ENCODE results near the gene MAGI2.

MAGI2 gene

GRCh38 chr7:78092331-78092730, 1361.1 kb downstream of the MAGI2 start:
- Histone ChIP-seq H3K79me2 (ENCODE audit: control insufficient read depth, low read length) (no peaks in the 10 kb centered on the region), H3F3A (ENCODE audit: control insufficient read depth, insufficient read depth) (no peaks in the 10 kb centered on the region), H3K27ac (ENCODE audit: low read depth, low read length) (no peak overlapping the region), H3K9me2 (replicated peaks; ENCODE audit: control insufficient read depth, low read length) (no peaks in the 10 kb centered on the region), H3K27me3 (ENCODE audit: control insufficient read depth, low read length) (peaks cover 23% of the 10 kb centered on the region; the same call in 1 of the 2 replicates), H3K4me3 (ENCODE audit: low read length) (no peak overlapping the region), H4K20me1 (ENCODE audit: control insufficient read depth, insufficient read depth, low read depth, low read length) (no peaks in the 10 kb centered on the region), H3K36me3 (ENCODE audit: control insufficient read depth, low read length) (no peaks in the 10 kb centered on the region), H3K4me2 (ENCODE audit: low read length) (no peak overlapping the region), H3K4me1 (ENCODE audit: control insufficient read depth, low read length) (no peaks in the 10 kb centered on the region), H3K9me3 (ENCODE audit: control insufficient read depth, insufficient read depth, low read length) (no peaks in the 10 kb centered on the region)
- TF ChIP-seq EZH2phosphoT487 (IDR thresholded peaks at IDR 0.05; ENCODE audit: borderline replicate concordance, low read length) (no peak), CTCF (IDR thresholded peaks at IDR 0.05; ENCODE audit: low read depth, low read length, poor library complexity, severe bottlenecking) (no peak)

GRCh38 chr7:78090616-78091015, 1362.9 kb downstream of the MAGI2 start:
- Histone ChIP-seq H3K27ac (ENCODE audit: low read depth, low read length) (no peak overlapping the region), H3K4me3 (ENCODE audit: low read length) (no peak overlapping the region), H3K9me3 (ENCODE audit: control insufficient read depth, insufficient read depth, low read length) (no peaks in the 10 kb centered on the region), H3F3A (ENCODE audit: control insufficient read depth, insufficient read depth) (no peaks in the 10 kb centered on the region), H3K4me1 (ENCODE audit: control insufficient read depth, low read length) (no peaks in the 10 kb centered on the region), H4K20me1 (ENCODE audit: control insufficient read depth, insufficient read depth, low read depth, low read length) (no peaks in the 10 kb centered on the region), H3K4me2 (ENCODE audit: low read length) (no peak overlapping the region), H3K27me3 (ENCODE audit: control insufficient read depth, low read length) (peaks cover 20% of the 10 kb centered on the region; the same call in 1 of the 2 replicates), H3K79me2 (ENCODE audit: control insufficient read depth, low read length) (no peaks in the 10 kb centered on the region), H3K9me2 (replicated peaks; ENCODE audit: control insufficient read depth, low read length) (no peaks in the 10 kb centered on the region), H3K36me3 (ENCODE audit: control insufficient read depth, low read length) (no peaks in the 10 kb centered on the region)
- TF ChIP-seq EZH2phosphoT487 (IDR thresholded peaks at IDR 0.05; ENCODE audit: borderline replicate concordance, low read length) = no peak
- no peak for TF ChIP-seq CTCF (IDR thresholded peaks at IDR 0.05; ENCODE audit: low read depth, low read length, poor library complexity, severe bottlenecking)

GRCh38 chr7:78083476-78084120, 1369.9 kb downstream of the MAGI2 start:
- no peaks in the 10 kb centered on the region for H3F3A ChIP-seq (ENCODE audit: control insufficient read depth, insufficient read depth)
- no peak overlapping the region for H3K4me2 ChIP-seq (ENCODE audit: low read length)
- H3K27me3 ChIP-seq (ENCODE audit: control insufficient read depth, low read length) = peaks cover 35% of the 10 kb centered on the region
- H3K79me2 ChIP-seq (ENCODE audit: control insufficient read depth, low read length) = no peaks in the 10 kb centered on the region
- no peaks in the 10 kb centered on the region for H3K36me3 ChIP-seq (ENCODE audit: control insufficient read depth, low read length)
- no peaks in the 10 kb centered on the region for H3K9me2 ChIP-seq (replicated peaks; ENCODE audit: control insufficient read depth, low read length)
- no peaks in the 10 kb centered on the region for H3K9me3 ChIP-seq (ENCODE audit: control insufficient read depth, insufficient read depth, low read length)
- no peaks in the 10 kb centered on the region for H4K20me1 ChIP-seq (ENCODE audit: control insufficient read depth, insufficient read depth, low read depth, low read length)
- TF ChIP-seq EZH2phosphoT487 (IDR thresholded peaks at IDR 0.05; ENCODE audit: borderline replicate concordance, low read length) (no peak), CTCF (IDR thresholded peaks at IDR 0.05; ENCODE audit: low read depth, low read length, poor library complexity, severe bottlenecking) (no peak)
- H3K27ac ChIP-seq (ENCODE audit: low read depth, low read length) = no peak overlapping the region
- no peaks in the 10 kb centered on the region for H3K4me1 ChIP-seq (ENCODE audit: control insufficient read depth, low read length)
- H3K4me3 ChIP-seq (ENCODE audit: low read length) = no peak overlapping the region
